Ramos (cell line): ENCODE data around the gene CBARP.
"Not testable (repeated sequence)": the region's sequence is repeated elsewhere in the genome, so short reads cannot be mapped to it uniquely, and the experiment has no call there.

Experiments used
- in situ Hi-C: fragments of 300-500 bp; cut with MboI; formaldehyde crosslinking; loops from one replicate; pipeline ENCODE4 v1.14.3; 2022; ENCODE audit warnings: low sequenced_read_pairs; ENCODE audit not compliant: unreplicated experiment

CBARP gene

DNA sequence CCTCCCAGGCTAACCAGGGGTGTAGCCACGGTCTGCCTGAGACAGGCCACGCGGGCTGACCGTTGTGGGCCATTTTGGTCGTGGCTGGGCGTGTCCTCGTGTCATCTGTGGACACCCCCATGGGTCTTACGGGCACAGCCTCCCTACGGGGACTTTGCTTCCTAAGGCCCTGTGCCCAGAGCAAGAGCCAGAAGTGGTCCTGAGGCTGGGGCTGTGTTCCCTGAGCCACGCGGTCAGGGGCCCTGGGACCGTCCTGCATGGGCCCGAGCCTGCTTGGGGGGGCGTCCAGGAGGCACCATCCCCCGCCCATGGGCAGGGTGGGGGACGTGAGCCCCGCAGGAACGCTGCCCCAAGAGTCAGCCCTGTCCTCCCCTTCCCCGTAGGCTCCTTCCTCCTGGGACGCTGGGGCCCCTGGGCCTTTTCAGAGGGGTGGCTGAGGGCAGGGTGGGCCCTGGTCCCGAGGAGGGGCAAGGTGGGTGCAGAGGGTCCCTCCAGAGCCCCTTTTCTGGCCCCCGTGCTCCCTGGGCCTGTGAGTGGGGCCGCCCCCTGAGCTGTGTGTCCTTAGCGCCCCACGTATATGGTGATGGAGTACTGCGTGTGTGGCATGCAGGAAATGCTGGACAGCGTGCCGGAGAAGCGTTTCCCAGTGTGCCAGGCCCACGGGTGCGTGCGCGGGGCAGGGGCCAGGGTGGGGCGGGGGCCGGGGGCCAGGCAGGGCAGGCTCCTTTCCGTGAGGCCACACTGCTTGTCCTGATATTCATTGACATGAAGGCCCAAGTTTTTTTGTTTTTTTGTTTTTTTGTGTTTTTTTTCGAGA, 18.8 kb downstream of the CBARP start:
- in situ Hi-C loops: no loop called here

DNA sequence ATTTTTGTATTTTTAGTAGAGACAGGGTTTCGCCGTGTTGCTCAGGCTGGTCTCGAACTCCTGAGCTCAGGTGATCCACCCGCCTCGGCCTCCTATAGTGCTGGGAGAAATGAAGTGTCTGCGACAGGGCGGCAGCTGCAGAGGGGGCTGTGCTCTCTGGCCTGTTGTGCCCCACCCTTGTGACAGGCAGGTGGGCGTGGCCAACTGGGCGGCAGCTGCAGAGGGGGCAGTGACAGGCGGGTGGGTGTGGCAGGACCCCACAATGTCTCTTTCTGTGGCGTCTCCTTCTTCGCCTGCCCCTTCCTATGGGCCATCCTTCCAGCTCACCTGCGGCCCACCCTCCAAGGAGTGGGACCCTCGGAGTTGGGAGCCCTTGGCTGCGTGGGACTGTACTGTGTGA, 20.4 kb downstream of the CBARP start:
- in situ Hi-C loops: no loop called here

DNA sequence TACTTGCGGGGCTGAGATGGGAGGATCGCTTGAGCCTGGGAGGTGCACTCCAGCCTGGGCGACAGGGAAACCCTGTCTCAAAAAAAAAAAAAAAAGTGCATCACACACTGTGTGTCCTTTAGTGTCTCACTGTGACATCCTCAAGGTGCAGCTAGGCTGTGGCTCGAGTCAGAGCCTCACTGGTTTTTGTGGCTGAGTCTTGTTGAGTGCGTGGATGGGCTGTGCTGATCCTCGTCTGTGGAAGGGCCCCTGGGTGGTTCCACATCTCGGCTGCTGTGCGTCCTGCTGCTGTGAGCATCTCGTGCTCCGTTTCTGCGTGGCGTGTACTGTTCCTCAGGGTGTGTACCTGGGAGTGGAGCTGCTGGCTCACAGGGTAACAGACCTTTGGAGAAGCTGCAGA, 21.0 kb downstream of the CBARP start:
- in situ Hi-C loops: no loop called here

DNA sequence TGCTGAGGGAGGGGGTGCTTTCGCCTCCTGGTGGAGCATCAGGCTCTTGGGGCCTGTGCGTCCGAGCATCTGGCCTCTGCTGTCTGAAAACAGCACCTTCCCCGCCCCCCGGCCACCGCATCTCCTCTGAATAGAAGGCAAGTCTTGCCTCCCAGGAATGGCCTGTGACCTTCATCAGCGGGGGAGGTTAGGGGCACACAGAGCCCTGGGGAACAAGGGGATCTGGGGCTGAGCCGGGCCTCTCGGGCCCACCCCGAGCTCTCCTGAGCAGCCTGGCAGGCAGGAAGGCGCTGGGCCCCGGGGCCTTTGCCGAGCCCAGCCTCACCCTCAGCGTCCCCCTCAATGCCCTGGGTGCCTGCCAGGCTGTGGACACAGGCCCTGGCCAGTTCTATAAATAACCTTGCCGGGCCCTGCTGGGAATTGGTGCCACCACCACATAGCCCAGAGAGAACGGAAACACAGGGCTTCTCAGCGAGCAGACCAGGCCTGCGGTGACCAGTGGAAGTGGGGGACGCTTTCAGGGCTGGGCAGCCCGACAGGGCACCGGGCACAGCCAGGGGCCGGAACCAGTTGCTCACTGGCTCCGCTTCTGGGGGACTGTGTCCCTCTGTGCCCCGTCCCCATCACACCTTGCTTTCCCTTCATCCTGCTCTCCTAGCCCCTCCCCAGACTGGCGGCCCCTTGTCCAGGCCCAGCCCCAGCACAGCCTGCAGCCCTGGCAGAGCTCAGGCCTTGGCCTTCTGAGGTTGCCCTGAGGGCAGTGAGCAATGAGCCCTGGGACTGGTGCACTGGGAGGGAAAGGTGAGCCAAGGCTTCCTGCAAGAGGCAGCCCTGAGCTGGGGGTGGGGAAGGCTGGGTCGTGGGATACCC, 22.7 kb downstream of the CBARP start:
- in situ Hi-C loops: no loop called here

GRCh38 chr19:1214299-1214861, 23.4 kb downstream of the CBARP start:
- in situ Hi-C loops: no loop called here

- in situ Hi-C loops: no loop called here
Measured at GRCh38 chr19:1213391-1214286, 24.2 kb downstream of the CBARP start.

DNA sequence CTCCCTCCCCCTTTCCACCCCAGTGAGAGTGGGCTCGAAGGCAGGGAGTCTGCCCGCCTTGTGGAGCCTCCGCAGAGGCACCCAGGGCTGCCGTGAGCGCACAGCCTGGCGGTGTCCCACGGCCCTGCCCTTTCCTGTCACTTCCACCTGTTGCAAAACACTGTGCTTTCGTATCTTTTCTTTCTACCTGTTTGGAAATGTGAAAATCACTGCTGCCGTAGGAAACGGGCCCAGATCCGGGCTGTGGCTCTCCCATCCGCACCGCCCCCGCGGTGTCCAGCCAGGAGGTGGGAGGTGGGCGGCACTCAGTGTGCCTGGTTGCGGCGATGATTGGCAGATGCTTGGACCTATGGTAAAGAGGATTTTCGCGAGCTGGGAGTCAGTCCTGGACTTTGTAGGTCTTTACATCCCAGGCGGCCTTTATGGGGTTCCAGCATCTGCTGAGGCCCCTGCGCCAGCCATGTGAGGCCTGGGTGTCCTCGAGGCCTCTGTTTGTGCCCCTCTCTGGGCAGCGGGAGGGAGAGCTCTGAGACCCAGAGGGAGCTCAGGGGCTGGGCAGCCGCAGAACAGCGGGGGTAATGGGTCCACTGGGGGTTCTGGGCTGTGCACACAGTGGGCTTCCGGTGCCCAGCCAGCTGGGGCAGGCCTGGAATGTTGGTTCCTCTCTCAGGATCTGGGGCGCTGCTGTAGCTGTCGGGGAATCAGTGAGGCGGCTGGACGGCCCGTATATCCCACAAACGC, 26.1 kb downstream of the CBARP start:
- in situ Hi-C loops: no loop called here

DNA sequence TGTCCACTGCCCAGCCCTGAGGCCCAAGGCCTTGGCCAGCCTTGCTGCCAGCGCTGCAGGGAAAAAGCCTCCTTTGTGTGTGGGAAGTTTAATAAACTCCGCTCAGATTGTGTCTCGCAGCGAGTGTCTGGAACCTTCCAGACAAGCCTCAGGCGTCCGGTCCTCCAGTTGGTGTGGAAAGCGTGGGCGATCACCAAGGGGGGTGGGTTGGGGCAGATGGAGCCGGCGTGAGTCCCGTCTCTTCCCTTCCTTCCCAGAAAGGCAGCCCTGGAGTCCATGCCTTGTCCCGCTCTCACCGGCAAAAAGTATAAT, 27.6 kb downstream of the CBARP start:
- in situ Hi-C loops: no loop called here

GRCh38 chr19:1208830-1209229, 29.0 kb downstream of the CBARP start:
- in situ Hi-C loops: not testable (repeated sequence)

- in situ Hi-C loops: no loop called here
Measured at GRCh38 chr19:1206864-1207450, 30.8 kb downstream of the CBARP start.

DNA sequence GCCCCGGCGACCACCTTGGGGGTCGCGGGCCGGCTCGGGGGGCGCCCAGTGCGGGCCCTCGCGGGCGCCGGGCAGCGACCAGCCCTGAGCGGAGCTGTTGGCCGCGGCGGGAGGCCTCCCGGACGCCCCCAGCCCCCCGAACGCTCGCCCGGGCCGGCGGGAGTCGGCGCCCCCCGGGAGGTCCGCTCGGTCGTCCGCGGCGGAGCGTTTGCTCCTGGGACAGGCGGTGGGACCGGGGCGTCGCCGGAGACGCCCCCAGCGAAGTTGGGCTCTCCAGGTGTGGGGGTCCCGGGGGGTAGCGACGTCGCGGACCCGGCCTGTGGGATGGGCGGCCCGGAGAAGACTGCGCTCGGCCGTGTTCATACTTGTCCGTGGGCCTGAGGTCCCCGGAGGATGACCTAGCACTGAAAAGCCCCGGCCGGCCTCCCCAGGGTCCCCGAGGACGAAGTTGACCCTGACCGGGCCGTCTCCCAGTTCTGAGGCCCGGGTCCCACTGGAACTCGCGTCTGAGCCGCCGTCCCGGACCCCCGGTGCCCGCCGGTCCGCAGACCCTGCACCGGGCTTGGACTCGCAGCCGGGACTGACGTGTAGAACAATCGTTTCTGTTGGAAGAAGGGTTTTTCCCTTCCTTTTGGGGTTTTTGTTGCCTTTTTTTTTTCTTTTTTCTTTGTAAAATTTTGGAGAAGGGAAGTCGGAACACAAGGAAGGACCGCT, 31.5 kb downstream of the CBARP start:
- in situ Hi-C loops: no loop called here

GRCh38 chr19:1205114-1206099, 32.4 kb downstream of the CBARP start, which contains the start of gene STK11:
STK11 (plus strand) TSS chr19:1205778; CDS start chr19:1206914, 1,136 bp downstream.
- in situ Hi-C loops: no loop called here

- in situ Hi-C loops: not testable (repeated sequence)
Measured at GRCh38 chr19:1200614-1201013, 37.2 kb downstream of the CBARP start.

DNA sequence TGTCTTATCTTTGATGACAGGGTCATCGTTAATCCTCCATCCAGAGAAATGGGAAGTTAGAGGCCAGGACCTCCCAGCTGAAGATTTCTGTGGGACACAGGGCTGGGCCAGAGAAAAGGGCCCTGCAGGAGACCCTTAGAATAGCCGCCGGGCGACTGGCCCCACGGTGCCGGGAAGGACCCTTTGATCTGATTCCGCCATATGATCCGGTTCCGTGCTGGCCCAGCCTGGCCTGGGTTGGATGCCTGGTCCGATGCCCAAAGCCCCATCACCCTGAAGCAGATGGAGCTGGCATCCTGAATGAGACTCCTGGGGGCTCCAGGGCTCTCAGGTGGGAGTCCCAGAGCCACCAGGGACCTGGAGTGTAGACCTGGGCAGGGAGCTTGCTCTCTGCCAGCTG, 38.3 kb downstream of the CBARP start:
- in situ Hi-C loops: no loop called here

DNA sequence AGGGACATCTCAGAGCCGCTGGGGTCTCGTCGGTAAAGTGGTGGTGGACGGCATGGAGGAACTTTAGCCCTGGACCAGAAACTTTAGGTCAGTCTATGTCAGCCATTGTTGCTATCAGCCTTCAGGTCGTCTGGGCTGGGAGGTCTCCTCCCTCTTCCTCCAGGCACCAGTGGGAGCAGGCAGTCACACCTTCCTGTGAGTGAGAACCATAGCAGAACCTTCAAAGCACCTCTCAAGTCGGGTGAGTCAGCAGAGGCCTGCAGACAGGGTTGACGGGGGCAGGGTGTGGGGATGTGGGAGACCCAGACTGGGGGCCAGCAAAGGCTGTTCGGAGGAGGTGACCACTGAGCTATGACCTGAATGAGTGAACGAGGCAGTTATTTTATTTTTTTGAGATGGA, 48.4 kb downstream of the CBARP start:
- in situ Hi-C loops: no loop called here

DNA sequence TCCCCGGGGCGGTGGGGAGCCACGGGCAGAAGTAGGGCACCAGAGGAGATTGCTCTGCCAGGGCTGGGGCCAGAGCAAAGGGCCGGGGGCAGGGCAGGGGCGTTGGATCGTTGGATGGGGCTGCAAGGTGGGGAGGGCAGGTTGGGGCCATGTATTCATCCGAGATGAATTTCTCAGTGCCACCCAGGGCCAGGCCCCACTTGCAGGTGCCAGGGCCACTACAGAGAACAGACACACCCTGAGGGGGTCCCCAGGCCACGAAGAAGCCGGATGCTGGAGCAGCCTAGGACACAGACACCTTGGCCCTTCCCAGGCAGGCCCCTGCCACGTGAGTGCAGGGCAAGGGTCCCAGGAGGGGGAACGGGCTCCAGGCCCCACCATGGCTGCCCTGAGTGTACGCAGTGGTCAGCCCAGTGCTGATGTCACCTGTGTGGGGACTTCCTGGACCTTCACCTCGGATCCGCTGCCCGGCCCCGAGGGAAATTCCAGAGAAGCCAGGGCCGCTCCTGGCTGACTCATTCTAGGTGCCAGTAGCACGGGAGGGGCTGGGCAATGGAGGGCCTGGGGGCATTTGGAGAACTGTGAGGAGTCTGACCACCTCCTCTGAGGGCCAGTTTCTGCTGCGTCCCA, 54.1 kb downstream of the CBARP start:
- in situ Hi-C loops: no loop called here

DNA sequence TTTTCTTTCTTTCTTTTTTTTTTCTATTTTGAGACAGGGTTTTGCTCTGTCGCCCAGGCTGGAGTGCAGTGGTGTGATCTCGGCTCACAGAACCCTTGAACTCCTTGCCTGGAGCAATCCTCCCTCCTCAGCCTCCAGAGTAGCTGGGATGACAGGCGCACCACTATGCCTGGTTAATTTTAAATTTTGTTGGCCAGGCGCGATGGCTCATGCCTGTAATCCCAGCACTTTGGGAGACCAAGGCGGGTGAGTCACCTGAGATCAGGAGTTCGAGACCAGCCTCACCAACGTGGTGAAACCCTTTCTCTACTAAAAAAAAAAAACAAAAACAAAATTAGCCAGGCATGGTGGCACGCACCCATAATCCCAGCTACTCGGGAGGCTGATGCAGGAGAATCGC, 55.1 kb downstream of the CBARP start:
- in situ Hi-C loops: no loop called here
